GM18861 (cell line): ENCODE results near the gene TWIST1.

Experiments
- ATAC-seq: cut with Tn5 transposase; IDR thresholded peaks from one replicate; pipeline ENCODE4 v1.9.1; 2021; ENCODE audit not compliant: unreplicated experiment

TWIST1 gene

DNA sequence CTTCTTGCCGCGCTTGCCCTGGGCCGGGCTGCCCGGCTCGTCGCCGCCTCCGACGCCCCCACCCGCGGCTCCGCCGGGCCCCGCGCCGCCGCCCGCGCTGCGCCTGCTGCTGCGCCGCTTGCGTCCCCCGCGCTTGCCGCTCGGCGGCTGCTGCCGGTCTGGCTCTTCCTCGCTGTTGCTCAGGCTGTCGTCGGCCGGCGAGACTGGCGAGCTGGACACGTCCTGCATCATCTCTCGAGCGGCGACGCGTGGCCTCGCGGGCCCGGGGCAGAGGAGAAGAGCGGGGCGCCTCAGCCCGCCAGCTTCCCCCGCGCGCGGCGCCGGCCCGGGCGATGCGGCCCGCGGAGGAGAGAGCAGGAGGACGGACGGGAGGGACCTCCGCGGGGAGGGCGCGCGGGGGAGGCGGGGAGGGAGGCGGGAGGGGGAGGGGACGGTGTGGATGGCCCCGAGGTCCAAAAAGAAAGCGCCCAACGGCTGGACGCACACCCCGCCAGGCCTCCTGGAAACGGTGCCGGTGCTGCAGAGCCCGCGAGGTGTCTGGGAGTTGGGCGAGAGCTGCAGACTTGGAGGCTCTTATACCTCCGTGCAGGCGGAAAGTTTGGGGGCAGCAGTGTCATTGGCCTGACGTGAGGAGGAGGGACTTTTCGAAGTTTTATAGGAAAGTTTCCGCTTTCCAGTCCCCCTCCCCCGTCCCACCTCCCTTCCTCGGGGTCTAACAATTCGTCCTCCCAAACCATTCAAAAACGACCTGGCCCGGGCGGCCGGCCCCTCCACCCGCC is at the start of gene TWIST1:
TWIST1 (minus strand) TSS at position 546 of the 779 bp plus-strand sequence; CDS start at position 231, 315 bp downstream.
- ATAC-seq: no peak

DNA sequence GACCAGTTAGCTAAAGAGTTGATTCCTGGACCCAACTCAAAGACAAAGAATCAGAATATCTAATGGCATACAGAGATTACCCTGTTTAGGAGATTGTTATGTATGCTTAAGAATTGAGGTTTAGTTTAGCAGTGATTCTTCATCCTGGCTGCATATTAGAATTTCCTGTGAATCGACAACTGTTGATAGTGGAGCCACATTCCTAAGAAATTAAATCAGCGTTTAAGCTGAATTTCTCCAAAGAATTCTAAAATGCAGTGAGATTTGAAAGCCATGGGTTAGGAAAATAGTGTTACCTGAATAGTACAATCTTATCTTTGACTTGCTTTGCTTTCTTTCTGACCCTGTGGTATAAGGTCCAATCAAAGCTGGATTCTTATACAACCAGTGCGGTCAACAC is 44.2 kb upstream of the TWIST1 start:
- no peak for ATAC-seq

DNA sequence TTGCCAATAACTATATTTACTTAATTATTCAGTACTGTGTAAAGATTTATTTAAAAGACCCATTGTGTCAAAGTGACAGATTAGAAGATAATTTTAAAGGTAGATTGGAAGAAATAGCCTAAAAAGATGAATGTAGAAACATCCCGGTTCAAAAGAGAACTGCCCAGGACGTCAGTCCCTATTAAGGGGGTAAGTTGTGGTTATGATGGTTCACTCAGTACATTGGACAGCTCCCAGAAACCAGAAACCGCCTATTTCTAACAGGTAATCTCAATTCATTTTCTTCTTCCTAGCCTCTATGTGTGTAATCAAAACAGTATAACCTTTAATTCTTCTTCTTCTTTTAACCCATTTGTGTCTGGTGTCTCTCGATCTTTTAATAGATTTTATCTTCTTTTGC is 29.3 kb upstream of the TWIST1 start:
- ATAC-seq: no peak

GRCh38 chr7:19145434-19146115 is 28.1 kb upstream of the TWIST1 start:
- no peak for ATAC-seq

DNA sequence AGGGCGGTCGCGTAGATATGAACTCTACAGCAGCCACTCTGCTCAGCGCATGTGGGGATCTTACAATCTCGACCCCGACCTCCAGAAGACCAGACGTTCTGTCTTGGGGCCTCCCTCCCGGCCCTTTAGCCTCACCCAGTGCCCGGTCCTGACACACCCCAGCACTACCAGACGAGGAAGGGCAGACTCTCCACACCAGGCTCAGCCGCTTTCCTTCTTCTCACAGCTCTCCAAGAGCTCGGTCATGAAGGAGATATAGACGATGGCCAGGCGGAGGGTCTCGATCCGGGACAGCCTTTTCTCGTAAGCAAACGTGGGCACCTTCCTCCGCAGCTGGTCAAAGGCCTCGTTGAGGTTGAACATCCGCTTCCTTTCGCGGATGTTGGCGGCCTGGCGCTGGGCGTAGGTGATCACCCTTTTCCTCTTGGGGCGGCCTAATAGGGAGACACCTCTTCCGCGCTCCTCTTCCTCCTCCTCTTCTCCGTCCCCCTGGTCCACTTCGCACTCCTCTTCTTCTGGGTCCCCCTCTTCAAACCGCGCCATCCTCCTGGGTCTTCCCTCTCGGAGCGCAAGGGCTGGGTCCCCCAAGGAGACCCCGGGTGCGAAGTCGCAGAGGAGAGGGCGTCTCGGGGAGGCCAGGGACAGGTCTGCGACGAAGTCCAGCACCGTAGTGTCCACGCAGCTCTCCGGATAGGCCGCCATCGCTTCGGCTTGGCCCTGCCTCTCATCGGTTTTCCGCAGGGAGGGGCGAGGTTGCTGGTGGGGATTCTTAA is 27.4 kb upstream of the TWIST1 start, which contains the start of gene FERD3L:
FERD3L (minus strand) TSS at position 761 of the 773 bp plus-strand sequence; CDS start at position 702, 59 bp downstream.
- ATAC-seq: no peak

GRCh38 chr7:19143881-19144574 is 26.6 kb upstream of the TWIST1 start:
- no peak for ATAC-seq

DNA sequence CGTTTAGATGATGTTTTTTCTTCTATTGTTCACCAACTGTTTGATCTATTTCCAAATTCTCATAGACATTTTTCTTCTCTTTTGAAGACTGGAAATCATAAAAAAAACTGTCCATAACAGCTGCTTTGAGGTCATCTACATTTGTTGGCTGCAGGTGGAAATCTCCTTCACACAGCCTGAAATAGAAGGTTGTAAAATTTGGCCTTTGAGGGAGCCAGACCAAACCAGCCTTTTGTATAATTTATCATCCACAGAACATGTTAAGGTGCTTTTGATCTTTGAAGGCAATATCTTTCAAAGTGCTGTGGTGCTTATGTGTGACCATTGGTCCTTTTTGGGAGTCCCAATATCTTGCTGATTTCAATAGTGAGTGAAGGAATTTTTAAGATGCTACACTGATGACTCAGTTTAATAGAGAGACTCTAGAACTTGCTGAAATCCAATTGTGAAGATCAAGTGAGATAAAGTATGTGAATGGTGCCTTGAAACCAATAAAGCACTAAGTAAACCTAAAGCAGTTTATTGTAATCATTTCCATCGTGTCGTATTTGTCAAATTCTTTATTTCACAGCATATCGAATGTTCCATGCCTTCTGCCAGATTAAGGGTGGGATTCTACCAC is 22.4 kb upstream of the TWIST1 start:
- no peak for ATAC-seq

- no peak for ATAC-seq
Measured at GRCh38 chr7:19133886-19134285, 16.4 kb upstream of the TWIST1 start.

DNA sequence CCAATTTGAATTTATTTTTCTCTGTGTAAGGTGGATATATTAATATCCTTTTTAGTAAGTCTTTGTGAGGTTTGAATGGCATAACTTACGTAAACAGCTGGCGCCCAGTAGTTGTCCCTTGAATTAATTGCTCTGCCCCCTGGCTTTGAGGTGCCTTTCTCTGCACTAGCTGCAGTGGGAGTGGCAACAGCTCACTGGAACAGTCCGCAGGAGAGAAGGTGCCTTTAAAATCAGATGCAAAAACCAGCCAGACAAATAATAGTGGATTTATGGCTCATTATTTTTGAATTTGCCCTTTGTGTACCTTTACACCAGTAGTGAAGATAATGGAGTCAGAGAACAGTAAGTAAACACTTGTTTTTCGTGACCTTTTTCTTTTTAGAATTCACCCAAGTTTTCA is 16.0 kb upstream of the TWIST1 start:
- ATAC-seq: no peak

DNA sequence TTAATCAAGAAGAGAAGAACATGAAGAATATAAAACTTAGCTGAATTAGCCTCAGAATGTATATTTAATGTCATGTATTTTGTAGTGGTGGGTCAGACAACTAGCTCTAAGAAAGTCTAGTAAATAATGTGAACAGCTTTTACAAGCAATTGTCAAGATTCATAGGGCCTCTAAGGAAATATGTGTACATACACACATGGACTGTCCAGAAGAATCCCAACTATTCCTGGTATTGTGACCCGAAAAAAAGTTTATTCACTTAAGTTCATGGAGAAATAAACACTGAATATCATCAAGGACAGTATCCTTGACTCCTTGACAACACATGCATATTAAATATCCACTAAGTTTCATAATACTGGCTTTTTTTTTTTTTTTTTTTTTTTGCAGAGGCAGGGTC is 11.4 kb upstream of the TWIST1 start:
- ATAC-seq: no peak

DNA sequence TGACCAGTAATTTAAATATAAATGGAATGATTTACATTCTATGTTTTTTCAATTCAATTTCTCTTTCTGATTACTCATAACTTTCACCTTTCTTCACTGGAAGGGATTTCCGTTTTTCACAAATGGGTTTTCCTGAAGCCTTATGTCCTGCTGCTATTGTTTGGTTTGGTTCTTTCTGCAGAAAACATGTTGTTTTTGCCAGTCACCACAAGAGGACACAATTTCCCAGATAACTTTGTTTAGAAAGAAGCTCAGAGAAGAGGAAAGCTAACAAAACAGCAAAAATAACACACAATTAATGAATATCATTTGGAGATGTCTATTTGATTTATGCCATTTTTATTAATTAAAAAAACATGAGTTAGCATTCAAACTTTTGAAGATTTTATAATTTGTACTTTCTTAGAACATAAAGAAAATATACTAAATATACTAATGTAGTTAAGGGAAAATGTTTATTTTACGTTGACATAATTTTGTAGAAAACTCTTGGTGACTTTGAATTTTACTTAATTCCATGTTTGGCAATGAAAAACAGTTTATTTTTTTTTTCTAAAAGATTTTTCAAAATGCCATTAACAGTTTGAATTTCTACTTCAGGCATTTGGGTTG is 4.6 kb upstream of the TWIST1 start:
- ATAC-seq: no peak

GRCh38 chr7:19119870-19120486 is 2.5 kb upstream of the TWIST1 start:
- ATAC-seq: no peak

DNA sequence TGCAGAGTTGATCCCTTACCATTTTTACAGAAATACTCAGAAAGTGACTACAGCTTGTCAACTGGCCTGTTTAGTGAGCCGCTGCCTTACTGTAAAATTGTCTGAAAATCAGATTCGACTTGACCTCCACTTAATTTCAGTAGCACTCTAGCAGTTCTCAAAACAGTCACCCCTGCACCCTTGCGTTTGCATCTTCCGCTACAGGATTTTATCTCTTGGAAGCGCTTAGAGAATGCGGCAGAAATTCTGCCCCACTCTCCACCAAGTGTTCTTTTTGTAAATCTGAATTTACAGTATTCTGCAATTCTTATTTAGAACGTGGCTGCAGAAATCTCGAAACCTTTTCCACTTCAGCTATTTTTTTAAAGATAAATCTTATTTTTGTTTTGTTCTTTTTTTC is 1.9 kb upstream of the TWIST1 start:
- ATAC-seq: no peak

DNA sequence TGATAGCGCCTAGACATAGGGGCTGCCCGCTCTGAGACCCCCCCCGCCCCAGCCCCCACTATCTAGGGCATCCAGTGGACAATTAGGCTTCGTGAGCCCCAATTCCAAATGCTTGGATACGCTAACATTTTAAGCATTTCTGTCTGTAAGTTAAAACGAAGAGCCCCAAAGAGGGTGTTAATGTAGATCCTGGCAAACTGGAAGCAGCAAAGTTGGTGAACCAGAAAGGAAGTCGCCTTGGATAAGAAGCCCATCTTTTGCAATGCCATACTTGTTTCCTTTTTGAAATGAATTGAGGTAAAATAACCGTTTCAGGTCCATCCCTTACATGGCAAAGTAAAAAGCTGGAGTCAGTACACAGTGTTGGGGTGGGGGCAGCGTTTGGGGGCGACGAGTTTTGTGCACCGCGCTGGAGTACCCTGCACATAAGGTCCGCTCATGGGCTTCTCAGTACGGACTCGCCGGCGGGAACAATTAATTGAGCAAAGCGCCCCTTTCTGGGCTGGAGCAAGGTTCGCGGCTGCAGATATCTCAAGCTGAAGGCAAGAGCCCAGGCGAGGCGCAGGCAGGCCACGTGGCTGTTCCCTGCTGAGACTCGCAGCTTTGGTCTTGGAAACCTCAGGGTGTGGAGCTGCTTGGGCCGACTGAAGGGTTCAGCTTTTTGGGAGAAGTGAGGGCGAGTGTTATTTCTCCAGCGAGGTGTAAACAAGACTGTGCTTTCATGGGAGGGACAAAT is 1.4 kb upstream of the TWIST1 start:
- ATAC-seq: no peak

GRCh38 chr7:19117870-19118608 is 603 bp upstream of the TWIST1 start:
- ATAC-seq: no peak

DNA sequence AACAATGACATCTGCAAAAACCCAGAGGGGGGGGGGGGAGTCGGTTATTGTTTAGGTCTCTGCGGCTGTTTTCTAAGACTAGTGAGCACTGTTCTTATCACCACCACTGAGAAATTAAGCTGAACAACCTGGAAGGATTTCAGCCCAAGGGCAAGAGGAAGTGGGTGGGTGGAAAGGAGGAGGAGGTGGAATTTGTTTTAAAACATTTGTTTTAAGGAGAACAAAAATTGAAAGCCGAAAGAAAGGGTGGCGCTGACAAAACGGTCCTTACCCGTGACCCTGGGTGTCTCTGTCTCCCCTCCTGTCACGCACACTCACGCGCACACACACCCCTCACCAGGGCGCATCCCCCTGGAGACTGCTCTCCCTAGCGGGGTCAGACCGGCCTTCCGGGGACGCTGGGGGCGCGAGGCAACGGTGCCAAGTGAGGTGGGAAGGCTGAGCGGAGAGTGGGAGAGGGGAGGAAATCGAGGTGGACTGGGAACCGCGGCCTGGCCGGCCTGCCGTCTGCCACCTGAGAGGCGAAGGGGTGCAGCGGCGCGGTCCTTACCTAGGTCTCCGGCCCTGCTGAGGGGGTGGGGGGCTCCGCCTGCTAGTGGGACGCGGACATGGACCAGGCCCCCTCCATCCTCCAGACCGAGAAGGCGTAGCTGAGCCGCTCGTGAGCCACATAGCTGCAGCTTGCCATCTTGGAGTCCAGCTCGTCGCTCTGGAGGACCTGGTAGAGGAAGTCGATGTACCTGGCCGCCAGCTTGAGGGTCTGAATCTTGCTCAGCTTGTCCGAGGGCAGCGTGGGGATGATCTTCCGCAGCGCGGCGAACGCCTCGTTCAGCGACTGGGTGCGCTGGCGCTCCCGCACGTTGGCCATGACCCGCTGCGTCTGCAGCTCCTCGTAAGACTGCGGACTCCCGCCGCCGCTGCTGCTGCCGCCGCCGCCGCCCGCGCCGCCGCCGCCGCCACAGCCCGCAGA is 1.0 kb downstream of the TWIST1 start:
- no peak for ATAC-seq

GRCh38 chr7:19114551-19114855 is 2.9 kb downstream of the TWIST1 start:
- ATAC-seq: no peak
